ENCODE measurements around the gene CEP295NL. TPM values are rescaled to one million over a fixed set of nuclear protein-coding genes. Genes with fewer than 3 reads are reported as not detected.

Gene CEP295NL
- total RNA-seq, 1 experiment from 2014 or later: 0.66 TPM

GRCh38 chr17:78935419-78936323 lies 32.7 kb upstream of the CEP295NL start:
- Histone ChIP-seq H3K18ac (ENCODE audit: insufficient read length, low read depth, low read length) (no peak overlapping the region), H3K27me3 (ENCODE audit: insufficient read depth, low read length) (no peaks in the 10 kb centered on the region), H3K79me2 (ENCODE audit: insufficient read depth, low read length) (no peaks in the 10 kb centered on the region), H3K9ac (ENCODE audit: extremely low read depth, insufficient read length, low read length) (no peak overlapping the region), H4K5ac (ENCODE audit: insufficient read length, low read depth, low read length) (no peak overlapping the region), H4K8ac (replicated peaks; ENCODE audit: insufficient read length, low read depth, low read length) (no peak overlapping the region), H3K9me3 (ENCODE audit: control insufficient read depth, low read depth, low read length) (no peaks in the 10 kb centered on the region), H2BK15ac (ENCODE audit: low read depth, low read length) (no peak overlapping the region), H2BK5ac (ENCODE audit: insufficient read length, low read length) (no peak overlapping the region), H3K79me1 (ENCODE audit: insufficient read depth, low read depth, low read length, poor library complexity, severe bottlenecking) (no peaks in the 10 kb centered on the region), H2AK5ac (ENCODE audit: insufficient read length, low read length) (no peak overlapping the region), H3T11ph (ENCODE audit: low read length) (no peak overlapping the region), H2BK12ac (ENCODE audit: insufficient read length, low read depth, low read length) (no peak overlapping the region), H3K4me2 (ENCODE audit: insufficient read depth, insufficient read length, low read length) (no peak overlapping the region), H3K27ac (ENCODE audit: insufficient read length, low read depth, low read length) (no peak overlapping the region), H2BK20ac (ENCODE audit: low read depth, low read length, poor library complexity, severe bottlenecking) (no peak overlapping the region), H2AFZ (ENCODE audit: low read length) (no peak overlapping the region), H4K20me1 (ENCODE audit: control insufficient read depth, insufficient read depth, insufficient read length) (no peaks in the 10 kb centered on the region), H4K91ac (ENCODE audit: insufficient read length, low read depth, low read length) (no peak overlapping the region), H3K23me2 (ENCODE audit: insufficient read length, low read depth, low read length, poor library complexity, severe bottlenecking) (no peaks in the 10 kb centered on the region), H3K23ac (ENCODE audit: insufficient read length, low read depth, low read length) (no peak overlapping the region), H3K4ac (ENCODE audit: low read depth, low read length) (no peak overlapping the region), H3K14ac (ENCODE audit: insufficient read depth, low read length) (no peak overlapping the region; the same call in 1 of the 2 replicates), H2BK120ac (ENCODE audit: low read depth, low read length, poor library complexity, severe bottlenecking) (no peak overlapping the region), H3K56ac (ENCODE audit: insufficient read length, low read depth, low read length) (no peak overlapping the region), H3K4me1 (ENCODE audit: insufficient read depth, low read length) (no peaks in the 10 kb centered on the region)
- no CpG with 5 or more reads among the region's 33 CpGs for WGBS (ENCODE audit: extremely low coverage, insufficient read length, low lambda C conversion rate)
- no peaks in the 10 kb centered on the region for H3K9me3 Mint-ChIP-seq
- H3K4me3 Mint-ChIP-seq: no peak overlapping the region
- peak; percentile 29 for DNase-seq
- peaks cover 3% of the 10 kb centered on the region for H3K27me3 Mint-ChIP-seq (ENCODE audit: low read depth)
- TF ChIP-seq, protein P1, sequence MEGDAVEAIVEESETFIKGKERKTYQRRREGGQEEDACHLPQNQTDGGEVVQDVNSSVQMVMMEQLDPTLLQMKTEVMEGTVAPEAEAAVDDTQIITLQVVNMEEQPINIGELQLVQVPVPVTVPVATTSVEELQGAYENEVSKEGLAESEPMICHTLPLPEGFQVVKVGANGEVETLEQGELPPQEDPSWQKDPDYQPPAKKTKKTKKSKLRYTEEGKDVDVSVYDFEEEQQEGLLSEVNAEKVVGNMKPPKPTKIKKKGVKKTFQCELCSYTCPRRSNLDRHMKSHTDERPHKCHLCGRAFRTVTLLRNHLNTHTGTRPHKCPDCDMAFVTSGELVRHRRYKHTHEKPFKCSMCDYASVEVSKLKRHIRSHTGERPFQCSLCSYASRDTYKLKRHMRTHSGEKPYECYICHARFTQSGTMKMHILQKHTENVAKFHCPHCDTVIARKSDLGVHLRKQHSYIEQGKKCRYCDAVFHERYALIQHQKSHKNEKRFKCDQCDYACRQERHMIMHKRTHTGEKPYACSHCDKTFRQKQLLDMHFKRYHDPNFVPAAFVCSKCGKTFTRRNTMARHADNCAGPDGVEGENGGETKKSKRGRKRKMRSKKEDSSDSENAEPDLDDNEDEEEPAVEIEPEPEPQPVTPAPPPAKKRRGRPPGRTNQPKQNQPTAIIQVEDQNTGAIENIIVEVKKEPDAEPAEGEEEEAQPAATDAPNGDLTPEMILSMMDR (conservative IDR thresholded peaks at IDR 0.05): no peak
- H3K36me3 Mint-ChIP-seq (ENCODE audit: insufficient read depth in 1 of 3, low read depth in 3 of 3): no peaks in the 10 kb centered on the region
- H3K4me1 Mint-ChIP-seq: peaks cover 13 to 26% of the 10 kb centered on the region in 2 experiments
- H3K27ac Mint-ChIP-seq: no peak overlapping the region

All from H9 (cell line).